Hematopoietic multipotent progenitor cell (in vitro differentiated cells): ENCODE results near the gene SCAP. TPM values are rescaled to one million over a fixed set of nuclear protein-coding genes. Genes with fewer than 3 reads are reported as not detected.

Experiments used
- DNase-seq, 3 donors: peaks; one replicate each; pipeline ENCODE4 v3.0.0-alpha.2; 2011 to 2015; ENCODE audit warnings: low read depth in 2 of 3, low spot score in 2 of 3
- total RNA-seq: library from RNA; depleted of rRNA; stranded (reverse); fragments of >200 nt; gene quantifications from one replicate; pipeline ENCODE4 v1.2.3, GENCODE V29; 2012

SCAP gene
- total RNA-seq, 1 donor = 156 TPM

- no peak for DNase-seq
Observed at GRCh38 chr3:47418167-47419082, 57.3 kb downstream of the SCAP start.

GRCh38 chr3:47416041-47416440, 59.7 kb downstream of the SCAP start:
- DNase-seq = no peak

GRCh38 chr3:47414666-47415587, 60.8 kb downstream of the SCAP start:
- no peak for DNase-seq

GRCh38 chr3:47414161-47414564, 61.6 kb downstream of the SCAP start:
- DNase-seq = no peak

GRCh38 chr3:47413751-47414150, 62.0 kb downstream of the SCAP start:
- DNase-seq = no peak

GRCh38 chr3:47412842-47413520, 62.8 kb downstream of the SCAP start:
- DNase-seq = no peak

- no peak for DNase-seq
Observed at GRCh38 chr3:47412453-47412756, 63.3 kb downstream of the SCAP start.

- DNase-seq = no peak
Observed at GRCh38 chr3:47411696-47412452, 63.9 kb downstream of the SCAP start.

GRCh38 chr3:47410801-47411646, 64.7 kb downstream of the SCAP start:
- no peak for DNase-seq

- DNase-seq = no peak
Observed at GRCh38 chr3:47410417-47410720, 65.4 kb downstream of the SCAP start.

GRCh38 chr3:47409688-47410416, 65.9 kb downstream of the SCAP start:
- no peak for DNase-seq

- DNase-seq = no peak
Observed at GRCh38 chr3:47409284-47409683, 66.5 kb downstream of the SCAP start.

GRCh38 chr3:47408839-47409229, 66.9 kb downstream of the SCAP start:
- DNase-seq = no peak

- no peak for DNase-seq
Observed at GRCh38 chr3:47407896-47408838, 67.6 kb downstream of the SCAP start.

GRCh38 chr3:47407237-47407636, 68.5 kb downstream of the SCAP start:
- no peak for DNase-seq

- no peak for DNase-seq
Observed at GRCh38 chr3:47406762-47407149, 69.0 kb downstream of the SCAP start.

- DNase-seq = no peak
Observed at GRCh38 chr3:47405820-47406761, 69.7 kb downstream of the SCAP start.
